Uterus (tissue), 4 donors: ENCODE results near the gene MADCAM1. TPM values are rescaled to one million over a fixed set of nuclear protein-coding genes. Genes with fewer than 3 reads are reported as not detected.

Experiments
- DNase-seq, 2 donors: peaks; one replicate each; pipeline ENCODE4 v3.0.0-alpha.2; 2019 to 2020
- H3K27ac ChIP-seq, 2 donors: fragments of 200-600 bp; sonication (generic); 1 replicate in 1 of 2; 2 replicates in 1 of 2; pipeline ENCODE4 v1.5.1; 2016 to 2018
- H3K27me3 ChIP-seq, 2 donors: fragments of 200-600 bp; sonication (generic); one replicate each; pipeline ENCODE4 v1.5.1; 2018 to 2019; ENCODE audit warnings: control low read depth in 1 of 2
- H3K36me3 ChIP-seq, 2 donors: fragments of 200-600 bp; sonication (generic); one replicate each; pipeline ENCODE4 v1.5.1; 2019; ENCODE audit warnings: control low read depth in 1 of 2
- H3K4me1 ChIP-seq, 2 donors: fragments of 200-600 bp; sonication (generic); one replicate each; pipeline ENCODE4 v1.5.1; 2018 to 2019; ENCODE audit warnings: control low read depth in 1 of 2
- H3K4me3 ChIP-seq, 2 donors: fragments of 200-600 bp; sonication (generic); 1 replicate in 1 of 2; 2 replicates in 1 of 2; pipeline ENCODE4 v1.5.1; 2018 to 2019; ENCODE audit warnings: mild to moderate bottlenecking in 1 of 2
- H3K9me3 ChIP-seq, 2 donors: fragments of 200-600 bp; sonication (generic); one replicate each; pipeline ENCODE4 v1.5.1; 2019; ENCODE audit warnings: control low read depth in 1 of 2
- POLR2A ChIP-seq, 2 donors: fragments of 450-650 bp; IDR thresholded peaks; one replicate each; pipeline ENCODE4 v1.6.1; 2016; ENCODE audit warnings: antibody characterized with exemption in 2 of 2, mild to moderate bottlenecking in 1 of 2, moderate library complexity in 1 of 2
- intact Hi-C: fragments of 100-400 bp; cut with DNase I; formaldehyde crosslinking; loops from one replicate; pipeline ENCODE4 v1.15.1; 2023; ENCODE audit warnings: low total_unique reads
- total RNA-seq, 4 donors: library from RNA; depleted of rRNA in 3 of 4; stranded (reverse); fragments of >200 nt in 3 of 4; gene quantifications; one replicate each; pipeline versions ENCODE4 v1.1.0 to v1.2.4, GENCODE V29; 2014 to 2023
- TF ChIP-seq, protein P1 (sequence below), 4 experiments: fragments of 200-600 bp in 2 of 4; fragments of 450-650 bp in 2 of 4; sonication (generic) in 2 of 4; IDR thresholded peaks; one replicate each; pipeline ENCODE4 v1.5.1; 2016 to 2019; ENCODE audit warnings: antibody characterized with exemption in 4 of 4, mild to moderate bottlenecking in 2 of 4, moderate library complexity in 1 of 4
- donor health status: DM: yes; HTN: yes; CAD: no.

MADCAM1 gene
- total RNA-seq, 4 donors from 2014 or later: 0.34 to 2.7 TPM; not detected in 2

DNA sequence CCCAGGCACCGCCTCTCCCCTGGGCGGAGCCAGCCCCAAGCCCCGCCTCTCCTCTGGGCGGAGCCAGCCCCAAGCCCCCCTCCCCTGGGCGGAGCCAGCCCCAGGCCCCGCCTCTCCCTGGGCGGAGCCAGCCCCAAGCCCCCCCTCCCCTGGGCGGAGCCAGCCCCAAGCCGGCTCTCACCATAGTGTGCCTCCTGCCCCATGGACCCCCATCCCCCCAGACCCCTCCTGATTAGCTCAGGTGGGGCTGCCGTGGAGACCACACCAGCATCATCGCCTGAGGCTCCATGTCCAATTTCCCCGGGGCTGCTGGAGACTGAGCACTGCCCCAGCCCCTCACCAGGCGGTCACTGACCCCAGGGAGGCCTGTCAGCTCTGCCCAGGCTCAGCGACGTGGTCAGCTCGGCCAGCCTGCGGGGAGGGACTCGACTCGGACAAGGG is 4.2 kb upstream of the MADCAM1 start:
- no peak for DNase-seq
- intact Hi-C loops: no loop called here
- TF ChIP-seq, protein P1, sequence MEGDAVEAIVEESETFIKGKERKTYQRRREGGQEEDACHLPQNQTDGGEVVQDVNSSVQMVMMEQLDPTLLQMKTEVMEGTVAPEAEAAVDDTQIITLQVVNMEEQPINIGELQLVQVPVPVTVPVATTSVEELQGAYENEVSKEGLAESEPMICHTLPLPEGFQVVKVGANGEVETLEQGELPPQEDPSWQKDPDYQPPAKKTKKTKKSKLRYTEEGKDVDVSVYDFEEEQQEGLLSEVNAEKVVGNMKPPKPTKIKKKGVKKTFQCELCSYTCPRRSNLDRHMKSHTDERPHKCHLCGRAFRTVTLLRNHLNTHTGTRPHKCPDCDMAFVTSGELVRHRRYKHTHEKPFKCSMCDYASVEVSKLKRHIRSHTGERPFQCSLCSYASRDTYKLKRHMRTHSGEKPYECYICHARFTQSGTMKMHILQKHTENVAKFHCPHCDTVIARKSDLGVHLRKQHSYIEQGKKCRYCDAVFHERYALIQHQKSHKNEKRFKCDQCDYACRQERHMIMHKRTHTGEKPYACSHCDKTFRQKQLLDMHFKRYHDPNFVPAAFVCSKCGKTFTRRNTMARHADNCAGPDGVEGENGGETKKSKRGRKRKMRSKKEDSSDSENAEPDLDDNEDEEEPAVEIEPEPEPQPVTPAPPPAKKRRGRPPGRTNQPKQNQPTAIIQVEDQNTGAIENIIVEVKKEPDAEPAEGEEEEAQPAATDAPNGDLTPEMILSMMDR (IDR thresholded peaks at IDR 0.05): no peak
- TF ChIP-seq POLR2A (IDR thresholded peaks at IDR 0.05): no peak
- Histone ChIP-seq H3K4me1 (no peaks in the 10 kb centered on the region), H3K4me3 (no peak overlapping the region), H3K27me3 (peaks cover 5 to 6% of the 10 kb centered on the region in 2 donors), H3K9me3 (no peaks in the 10 kb centered on the region), H3K27ac (no peak overlapping the region), H3K36me3 (no peaks in the 10 kb centered on the region)

DNA sequence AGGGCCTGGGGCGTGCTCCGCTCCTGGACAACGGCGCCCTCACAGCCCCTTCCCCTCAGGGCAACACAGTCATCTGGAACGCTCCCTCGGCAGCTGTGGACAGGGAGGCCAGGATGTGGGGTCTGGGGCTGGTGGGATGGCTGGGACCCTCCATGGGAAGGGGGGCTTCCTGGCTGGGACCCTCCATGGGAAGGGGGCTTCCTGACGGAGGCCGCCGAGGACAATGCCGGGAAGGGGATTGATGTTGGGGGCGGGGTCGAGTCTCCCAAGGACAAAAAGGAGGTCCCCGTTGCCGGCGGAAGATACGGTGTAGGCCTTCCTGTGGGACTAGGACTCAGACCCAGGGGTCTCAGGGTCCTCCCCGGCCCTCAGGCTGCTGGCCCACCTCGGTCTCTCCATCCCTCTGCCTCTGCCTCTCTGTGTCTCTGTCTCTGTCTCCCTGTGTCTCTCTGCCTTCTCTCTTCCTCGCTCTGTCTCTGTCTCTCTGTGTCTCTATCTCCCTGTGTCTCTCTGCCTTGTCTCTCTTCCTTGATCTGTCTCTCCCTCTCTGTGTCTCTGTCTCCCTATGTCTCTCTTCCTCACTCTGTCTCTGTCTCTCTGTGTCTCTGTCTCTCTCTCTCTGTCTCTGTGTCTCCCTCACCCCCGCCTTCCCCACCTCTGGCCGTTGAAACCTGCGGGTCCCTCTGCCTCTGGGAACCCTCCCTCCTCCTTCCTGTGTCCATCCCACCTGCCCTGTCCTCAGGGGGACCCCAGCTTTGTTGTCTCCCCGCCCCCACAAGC is 2.7 kb upstream of the MADCAM1 start:
- Histone ChIP-seq H3K4me3 (no peak overlapping the region), H3K9me3 (no peaks in the 10 kb centered on the region), H3K36me3 (no peaks in the 10 kb centered on the region), H3K27me3 (peaks cover 12 to 16% of the 10 kb centered on the region in 2 donors), H3K4me1 (no peaks in the 10 kb centered on the region), H3K27ac (no peak overlapping the region)
- intact Hi-C loops: no loop called here
- no peak for TF ChIP-seq POLR2A (IDR thresholded peaks at IDR 0.05)
- TF ChIP-seq, protein P1 (IDR thresholded peaks at IDR 0.05): no peak
- DNase-seq: no peak

DNA sequence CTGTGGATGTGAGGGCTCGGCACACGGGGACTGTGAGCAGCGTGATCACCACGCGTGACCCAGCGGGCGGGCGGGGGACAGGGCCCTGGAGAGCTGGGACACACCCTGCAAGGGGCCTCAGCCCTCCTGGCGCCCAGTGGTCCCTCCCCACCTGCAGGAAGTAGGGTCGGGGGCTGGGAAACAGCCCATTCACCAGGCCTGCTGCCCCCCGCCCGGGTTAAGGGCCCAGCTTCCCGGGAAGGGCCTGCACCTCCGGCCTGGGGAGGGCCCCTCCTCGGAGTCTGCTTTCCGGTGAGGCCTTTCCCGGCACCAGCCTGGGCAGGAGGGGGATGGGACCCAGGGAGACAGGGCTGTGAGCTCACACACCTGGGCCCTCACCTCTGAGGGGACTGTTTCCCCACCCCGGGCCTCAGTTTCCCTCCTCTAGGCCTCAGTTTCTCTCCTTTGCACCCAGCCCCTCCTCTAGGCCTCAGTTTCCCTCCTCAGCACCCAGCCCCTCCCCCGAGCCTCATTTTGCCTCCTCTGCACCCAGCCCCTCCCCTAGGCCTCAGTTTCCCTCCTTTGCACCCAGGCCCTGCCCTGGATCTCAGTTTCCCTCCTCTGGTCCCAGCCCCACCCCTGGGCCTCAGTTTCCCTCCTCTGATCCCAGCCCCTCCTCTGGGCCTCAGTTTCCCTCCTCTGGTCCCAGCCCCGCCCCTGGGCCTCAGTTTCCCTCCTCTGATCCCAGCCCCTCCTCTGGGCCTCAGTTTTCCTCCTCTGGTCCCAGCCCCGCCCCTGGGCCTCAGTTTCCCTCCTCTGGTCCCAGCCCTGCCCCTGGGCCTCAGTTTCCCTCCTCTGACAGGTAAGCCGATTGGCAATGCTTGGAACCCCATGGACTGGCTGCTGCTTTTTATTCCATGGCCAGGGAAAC is 1.9 kb upstream of the MADCAM1 start:
- TF ChIP-seq POLR2A (IDR thresholded peaks at IDR 0.05): no peak
- TF ChIP-seq, protein P1 (IDR thresholded peaks at IDR 0.05): no peak
- Histone ChIP-seq H3K27ac (no peak overlapping the region), H3K9me3 (no peaks in the 10 kb centered on the region), H3K4me3 (no peak overlapping the region), H3K27me3 (peaks cover 12 to 24% of the 10 kb centered on the region in 2 donors), H3K36me3 (no peaks in the 10 kb centered on the region), H3K4me1 (no peaks in the 10 kb centered on the region)
- no peak for DNase-seq
- intact Hi-C loops: no loop called here

DNA sequence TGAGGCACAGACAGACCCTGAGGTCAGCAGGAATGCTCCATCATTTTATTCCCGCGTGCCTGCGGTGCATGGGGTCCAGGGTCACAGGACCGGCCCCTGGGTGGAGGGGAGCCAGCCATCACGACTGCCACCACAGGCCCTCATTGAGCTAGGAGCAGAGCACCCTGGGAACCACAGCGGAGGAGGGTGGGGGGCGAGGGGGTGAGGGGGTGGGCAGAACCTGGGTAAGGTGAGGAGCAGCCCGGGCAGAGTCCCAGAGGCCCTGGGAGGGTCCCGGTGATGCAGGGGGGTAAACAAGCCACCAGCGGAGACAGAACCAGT is 1.2 kb upstream of the MADCAM1 start:
- no peak for DNase-seq
- Histone ChIP-seq H3K27ac (no peak overlapping the region), H3K36me3 (no peaks in the 10 kb centered on the region), H3K4me1 (no peaks in the 10 kb centered on the region), H3K9me3 (no peaks in the 10 kb centered on the region), H3K27me3 (peaks cover 12 to 25% of the 10 kb centered on the region in 2 donors), H3K4me3 (no peak overlapping the region)
- no peak for TF ChIP-seq POLR2A (IDR thresholded peaks at IDR 0.05)
- TF ChIP-seq, protein P1 (IDR thresholded peaks at IDR 0.05): no peak
- intact Hi-C loops: no loop called here
